Left ventricle myocardium inferior (tissue), 1 donor: ENCODE data around the gene GPC3. TPM values are rescaled to one million over a fixed set of nuclear protein-coding genes. Genes with fewer than 3 reads are reported as not detected.
"Not testable (repeated sequence)": the region's sequence is repeated elsewhere in the genome, so short reads cannot be mapped to it uniquely, and the experiment has no call there.

Experiments
- DNase-seq: peaks from one replicate; pipeline ENCODE4 v3.0.0-alpha.2; 2020
- H3K27ac ChIP-seq: fragments of 200-600 bp; replicated peaks from 2 replicates; pipeline ENCODE4 v1.8.0; 2021
- H3K27me3 ChIP-seq: fragments of 200-600 bp; 2 replicates; pipeline ENCODE4 v1.8.0; 2021; ENCODE audit warnings: low read depth
- H3K36me3 ChIP-seq: fragments of 200-600 bp; 2 replicates; pipeline ENCODE4 v1.8.0; 2021
- H3K4me1 ChIP-seq: fragments of 200-600 bp; 2 replicates; pipeline ENCODE4 v1.8.0; 2021
- H3K4me3 ChIP-seq: fragments of 200-600 bp; 2 replicates; pipeline ENCODE4 v1.8.0; 2021; ENCODE audit warnings: mild to moderate bottlenecking, moderate library complexity
- H3K9me3 ChIP-seq: fragments of 200-600 bp; replicated peaks from 2 replicates; pipeline ENCODE4 v1.8.0; 2021
- CTCF ChIP-seq: fragments of 200-600 bp; IDR thresholded peaks from 2 replicates; pipeline ENCODE4 v1.8.0; 2021; ENCODE audit warnings: antibody characterized with exemption, mild to moderate bottlenecking, borderline replicate concordance
- intact Hi-C: fragments of 100-400 bp; cut with micrococcal nuclease; formaldehyde crosslinking; loops from one replicate; pipeline ENCODE4 v1.11.0; 2022
- total RNA-seq: library from RNA; stranded (reverse); fragmentation: NEBNext Ultra II Directional; extraction: Animal tissue kit (Norgen Biotek cat#: 25700); gene quantifications from one replicate; pipeline ENCODE4 v1.2.1, GENCODE V29; 2021
- donor health status: DM: no; HTN: yes; CAD: no; lungs with severe emphysema.

The GPC3 gene
- total RNA-seq, 1 donor from 2014 or later = 5.4 TPM

GRCh38 chrX:133992882-133993281 is 7.5 kb upstream of the GPC3 start:
- H3K9me3 ChIP-seq = no peaks in the 10 kb centered on the region
- intact Hi-C loops = no loop called here
- H3K27me3 ChIP-seq = no peaks in the 10 kb centered on the region
- no peak overlapping the region for H3K27ac ChIP-seq
- no peaks in the 10 kb centered on the region for H3K4me1 ChIP-seq
- no peak for TF ChIP-seq CTCF
- no peak for DNase-seq
- H3K4me3 ChIP-seq = no peak overlapping the region
- no peaks in the 10 kb centered on the region for H3K36me3 ChIP-seq

GRCh38 chrX:133991814-133992213 is 6.4 kb upstream of the GPC3 start:
- Histone ChIP-seq H3K4me1 (no peaks in the 10 kb centered on the region), H3K27ac (no peak overlapping the region), H3K27me3 (peaks cover 4% of the 10 kb centered on the region), H3K36me3 (no peaks in the 10 kb centered on the region), H3K4me3 (no peak overlapping the region), H3K9me3 (no peaks in the 10 kb centered on the region)
- no peak for TF ChIP-seq CTCF
- intact Hi-C loops = no loop called here
- DNase-seq = no peak

DNA sequence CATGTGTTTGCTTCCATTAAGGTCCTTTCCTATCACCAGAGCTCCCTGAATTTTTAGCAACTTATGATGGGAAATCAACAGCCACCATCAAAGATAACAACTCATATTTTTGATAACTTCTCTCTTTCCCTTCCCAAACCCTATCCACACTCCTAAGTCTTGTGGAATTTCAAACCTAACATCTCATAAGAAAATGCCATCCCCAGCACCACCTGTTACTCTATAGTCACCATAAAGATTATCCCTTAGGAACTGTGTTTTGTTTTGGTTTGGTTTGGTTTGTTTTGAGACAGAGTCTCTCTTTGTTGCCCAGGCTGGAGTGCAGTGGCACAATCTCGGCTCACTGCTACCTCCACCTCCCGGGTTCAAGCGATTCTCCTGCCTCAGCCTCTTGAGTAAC is 5.7 kb upstream of the GPC3 start:
- H3K27me3 ChIP-seq, H3K9me3 ChIP-seq, DNase-seq, H3K4me1 ChIP-seq, H3K4me3 ChIP-seq, intact Hi-C loops, H3K27ac ChIP-seq, H3K36me3 ChIP-seq: not testable (repeated sequence)

DNA sequence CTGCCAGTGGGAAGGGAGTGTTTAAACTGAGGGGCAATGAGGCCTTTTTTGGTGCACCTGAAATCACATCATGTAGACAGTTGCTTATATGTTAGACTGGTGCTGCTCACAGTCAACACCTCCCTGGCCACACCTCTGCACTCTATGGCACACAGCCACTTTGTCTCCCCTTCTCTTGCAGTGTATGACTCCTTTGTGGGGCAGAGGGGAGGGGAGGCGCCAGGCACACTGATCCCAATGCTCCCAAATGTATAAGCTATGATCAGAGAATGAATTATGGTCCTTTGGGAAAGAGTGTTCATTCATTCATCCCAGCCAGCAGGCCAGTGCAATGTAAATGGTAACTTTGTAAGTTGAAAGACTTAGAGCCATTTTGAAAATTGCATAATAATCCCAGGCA is 4.6 kb upstream of the GPC3 start:
- H3K4me1 ChIP-seq = peaks cover 3% of the 10 kb centered on the region
- no peaks in the 10 kb centered on the region for H3K36me3 ChIP-seq
- DNase-seq = no peak
- H3K4me3 ChIP-seq = no peak overlapping the region
- no peak overlapping the region for H3K27ac ChIP-seq
- H3K9me3 ChIP-seq = no peaks in the 10 kb centered on the region
- no peak for TF ChIP-seq CTCF
- H3K27me3 ChIP-seq = peaks cover 17% of the 10 kb centered on the region
- intact Hi-C loops = no loop called here

- no peak for TF ChIP-seq CTCF
- peaks cover 22% of the 10 kb centered on the region for H3K27me3 ChIP-seq
- intact Hi-C loops = no loop called here
Observed at GRCh38 chrX:133989490-133989889, 4.1 kb upstream of the GPC3 start.

GRCh38 chrX:133988010-133988409 is 2.6 kb upstream of the GPC3 start:
- no peaks in the 10 kb centered on the region for H3K36me3 ChIP-seq
- H3K9me3 ChIP-seq = no peaks in the 10 kb centered on the region
- no peak overlapping the region for H3K27ac ChIP-seq
- TF ChIP-seq CTCF = no peak
- no peak overlapping the region for H3K4me3 ChIP-seq
- H3K4me1 ChIP-seq = peaks cover 4% of the 10 kb centered on the region
- intact Hi-C loops = no loop called here
- H3K27me3 ChIP-seq = peaks cover 36% of the 10 kb centered on the region
- DNase-seq = no peak

More at GRCh38 chrX:133989490-133989889, 4.1 kb upstream of the GPC3 start:
- H3K4me3 ChIP-seq = no peak overlapping the region
- DNase-seq = no peak
- peaks cover 4% of the 10 kb centered on the region for H3K4me1 ChIP-seq
- H3K9me3 ChIP-seq = no peaks in the 10 kb centered on the region
- no peak overlapping the region for H3K27ac ChIP-seq
- no peaks in the 10 kb centered on the region for H3K36me3 ChIP-seq
